GM18873 (cell line): ENCODE data around the gene CCNYL1.
"Not testable (repeated sequence)": the region's sequence is repeated elsewhere in the genome, so short reads cannot be mapped to it uniquely, and the experiment has no call there.

Experiments
- ATAC-seq: cut with Tn5 transposase; IDR thresholded peaks from one replicate; pipeline ENCODE4 v1.9.1; 2021; ENCODE audit warnings: mild to moderate bottlenecking, moderate library complexity, moderate number of reproducible peaks; ENCODE audit not compliant: unreplicated experiment, low FRiP score

The CCNYL1 gene

DNA sequence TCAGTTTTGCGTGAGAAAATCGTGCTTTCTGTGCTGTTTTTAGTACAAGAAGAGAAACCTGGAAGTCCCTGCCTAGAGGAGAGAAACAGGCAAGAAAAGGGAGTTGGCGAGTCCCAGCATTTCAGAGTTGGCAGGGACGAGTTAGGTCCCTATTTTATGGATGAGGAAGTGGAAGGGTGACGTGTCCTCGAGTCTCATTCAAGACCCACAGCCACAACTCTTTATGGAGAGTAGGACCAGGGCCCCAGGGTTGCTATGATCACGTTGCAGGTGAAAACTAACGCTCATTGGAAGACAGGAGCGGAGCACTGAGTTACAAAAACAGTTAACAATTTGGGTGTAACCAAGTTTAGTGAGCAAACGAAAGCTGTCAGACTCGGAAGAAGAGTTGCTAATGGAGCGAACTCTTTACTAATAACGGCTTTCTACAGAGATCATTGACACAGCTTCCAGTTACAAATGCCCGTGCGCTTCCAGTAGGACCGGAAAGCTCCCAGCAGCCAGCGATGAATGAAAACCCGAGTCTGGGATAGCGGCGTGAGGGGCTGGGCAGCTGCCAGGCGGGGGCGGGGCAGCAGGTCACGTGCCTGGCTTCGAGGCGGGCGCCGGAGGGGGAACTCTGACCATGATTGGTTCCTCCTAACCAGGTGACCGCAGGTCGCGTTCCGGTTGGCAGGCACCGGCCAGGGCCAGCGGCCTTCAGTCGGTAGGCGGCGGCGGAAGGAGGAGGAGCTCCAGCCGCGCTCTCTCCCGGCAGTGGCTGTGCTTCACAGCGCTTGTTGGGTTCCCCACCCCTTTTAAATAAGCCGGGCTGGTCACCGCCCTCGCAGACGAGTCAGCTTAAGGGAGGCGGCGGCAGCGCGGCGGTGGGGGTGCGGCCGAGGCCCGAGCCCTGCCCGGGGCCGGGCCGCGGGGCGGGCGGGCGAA, at the start of gene CCNYL1:
Gene CCNYL1 (plus strand): TSS at position 827 of the 927 bp plus-strand sequence. CDS start 257 bp downstream, outside the sequence.
- ATAC-seq: peak; percentile 98

DNA sequence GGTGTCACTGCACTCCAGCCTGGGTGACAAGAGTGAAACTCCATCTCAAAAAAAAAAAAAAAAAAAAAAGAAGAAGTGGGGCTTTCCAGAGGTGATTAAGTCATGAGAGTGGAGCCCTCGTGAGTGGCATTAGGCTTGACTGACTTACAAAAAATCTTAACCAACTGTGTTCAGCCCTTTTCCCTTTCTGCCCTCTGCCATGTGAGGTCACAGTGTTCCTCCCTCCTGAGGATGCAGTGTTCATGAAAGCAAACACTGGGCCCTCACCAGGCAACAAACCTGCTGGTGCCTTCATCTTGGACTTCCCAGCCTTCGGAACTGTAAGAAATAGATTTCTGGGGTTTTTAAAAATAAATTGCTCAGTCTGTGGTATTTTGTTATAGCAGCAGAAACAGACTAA, 49.2 kb upstream of the CCNYL1 start:
- peak; percentile 99 for ATAC-seq

DNA sequence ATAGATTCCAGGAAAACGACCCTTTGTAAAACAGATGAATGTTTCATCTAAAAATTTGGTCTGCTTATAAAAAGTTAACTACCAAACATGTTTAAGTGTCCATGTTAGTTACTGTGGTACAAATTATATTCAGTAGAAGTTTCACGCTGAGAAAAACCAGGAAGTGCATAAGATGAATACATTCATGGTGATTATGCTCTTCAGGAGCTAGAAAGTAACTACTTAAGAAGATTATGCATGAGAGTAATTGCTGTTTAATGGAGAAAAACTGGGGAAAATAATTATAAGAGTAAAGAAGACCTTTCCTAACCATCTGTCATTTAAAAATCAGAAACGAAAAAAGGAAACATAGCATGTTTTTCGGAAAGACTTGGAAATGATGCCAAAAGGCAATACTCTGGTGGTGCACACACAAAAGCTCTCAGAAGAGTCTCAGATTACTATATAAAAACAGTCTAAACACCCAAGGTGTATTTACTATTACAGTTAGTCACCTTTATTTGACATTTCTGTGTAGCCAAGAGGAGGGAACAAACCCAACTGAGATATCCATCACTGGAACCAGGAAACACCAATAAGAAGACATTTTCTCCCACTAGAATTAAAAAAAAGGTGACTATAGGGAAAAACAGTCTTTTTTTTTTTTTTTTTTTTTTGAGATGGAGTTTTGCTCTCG, 47.4 kb upstream of the CCNYL1 start:
- ATAC-seq: no peak

DNA sequence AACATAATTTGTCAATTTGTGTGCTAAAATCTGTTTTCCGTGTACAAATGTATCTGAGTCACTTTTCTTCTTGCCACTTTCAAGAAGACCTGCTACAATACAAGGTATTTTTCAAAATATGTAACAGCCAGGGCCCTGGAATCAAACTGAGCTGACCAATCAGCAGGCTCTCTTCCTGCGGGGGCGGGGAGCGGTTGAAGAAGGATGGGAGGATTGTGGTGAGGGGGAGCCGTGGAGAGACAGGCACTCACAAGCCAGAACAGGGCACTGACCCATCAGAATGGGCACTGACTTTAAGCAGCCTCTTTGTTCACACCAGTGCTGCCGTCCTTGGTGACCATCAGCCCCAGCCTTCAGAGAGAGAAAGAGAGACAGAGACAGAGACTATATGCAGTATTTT, 40.6 kb upstream of the CCNYL1 start:
- no peak for ATAC-seq

DNA sequence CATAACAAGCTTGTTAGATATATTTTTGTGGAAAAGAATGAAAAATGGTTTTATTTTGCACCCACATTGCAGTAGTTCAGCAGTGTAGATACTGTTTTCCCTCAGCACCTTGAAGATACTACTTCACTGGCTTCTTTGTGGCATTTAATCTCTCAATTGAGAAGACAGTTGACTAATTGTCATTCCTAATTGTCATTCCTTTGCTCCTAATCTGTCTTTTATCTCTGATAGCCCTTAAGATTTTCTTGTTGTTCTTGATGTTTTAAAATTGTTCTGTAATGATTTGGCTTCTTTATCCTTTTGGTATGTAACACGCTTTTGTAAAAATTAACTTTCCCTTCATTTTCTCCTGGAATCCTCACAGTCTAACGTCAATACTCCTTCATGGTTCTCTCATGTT, 38.0 kb upstream of the CCNYL1 start:
- no peak for ATAC-seq

DNA sequence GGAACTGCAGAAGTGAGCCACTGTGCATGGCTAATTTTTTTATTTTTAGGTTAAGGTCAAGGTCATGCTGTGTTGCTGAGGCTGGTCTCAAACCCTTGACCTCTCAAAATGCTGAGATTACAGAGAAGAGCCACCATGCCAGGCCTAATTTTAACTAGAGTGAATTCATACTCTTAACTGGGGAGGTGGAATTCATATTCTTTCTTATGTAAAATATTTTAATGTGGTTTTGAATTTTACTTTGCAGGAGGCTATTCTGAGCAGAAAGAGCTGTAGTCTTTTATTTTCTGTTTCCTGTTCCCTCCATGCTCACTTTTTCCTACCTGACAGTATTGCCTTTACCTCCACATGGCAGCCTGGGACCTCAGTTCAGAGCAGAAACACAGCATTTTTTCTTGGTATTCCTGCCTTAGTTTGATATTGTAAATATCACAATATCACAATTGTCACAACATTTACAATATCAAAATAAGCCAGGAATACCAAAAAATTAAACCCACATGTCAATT, 37.1 kb upstream of the CCNYL1 start:
- ATAC-seq: no peak

DNA sequence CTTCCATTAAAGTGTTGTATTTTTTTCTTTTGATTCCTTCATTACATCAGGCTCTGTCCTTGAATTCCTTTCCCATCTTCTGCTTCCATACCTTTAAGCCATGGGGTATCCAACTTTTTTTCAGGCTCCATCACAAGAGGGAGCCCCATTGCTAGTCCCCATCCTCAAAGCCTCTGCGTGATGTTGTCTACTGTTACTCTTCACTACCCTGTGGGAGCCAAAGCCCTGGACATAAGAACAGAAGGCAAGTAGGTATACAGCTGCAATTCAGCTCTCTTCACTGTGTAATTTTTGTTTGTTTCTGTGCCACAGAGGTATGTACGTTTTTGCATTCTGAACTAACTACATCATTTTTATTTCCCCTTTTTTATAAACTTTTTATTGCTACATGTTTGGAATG, 36.6 kb upstream of the CCNYL1 start:
- no peak for ATAC-seq

DNA sequence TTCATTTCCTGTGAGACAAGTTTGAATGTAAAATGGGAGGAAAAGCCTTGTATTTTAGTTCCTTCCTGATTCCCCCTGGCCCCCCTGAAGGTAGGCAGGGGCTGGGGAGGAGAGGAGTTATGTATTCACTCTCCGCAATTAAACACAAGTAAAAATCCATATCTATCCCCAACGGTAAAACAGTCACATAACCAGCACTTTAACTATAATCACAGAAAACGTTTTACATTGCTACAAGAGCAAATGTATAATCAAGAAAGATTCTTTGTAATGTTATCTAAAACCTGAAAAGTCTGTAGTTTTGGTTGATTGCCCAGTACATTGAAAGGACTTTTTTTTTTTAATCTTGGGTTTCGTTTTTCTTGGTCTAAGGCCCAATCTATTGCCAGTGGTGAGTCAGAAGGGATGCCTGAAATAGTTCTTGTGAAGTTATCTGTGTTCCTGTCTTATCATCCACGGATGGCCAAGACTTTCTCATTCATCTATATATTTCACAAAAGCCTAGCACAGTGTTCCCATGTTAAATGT, 34.5 kb upstream of the CCNYL1 start:
- no peak for ATAC-seq

DNA sequence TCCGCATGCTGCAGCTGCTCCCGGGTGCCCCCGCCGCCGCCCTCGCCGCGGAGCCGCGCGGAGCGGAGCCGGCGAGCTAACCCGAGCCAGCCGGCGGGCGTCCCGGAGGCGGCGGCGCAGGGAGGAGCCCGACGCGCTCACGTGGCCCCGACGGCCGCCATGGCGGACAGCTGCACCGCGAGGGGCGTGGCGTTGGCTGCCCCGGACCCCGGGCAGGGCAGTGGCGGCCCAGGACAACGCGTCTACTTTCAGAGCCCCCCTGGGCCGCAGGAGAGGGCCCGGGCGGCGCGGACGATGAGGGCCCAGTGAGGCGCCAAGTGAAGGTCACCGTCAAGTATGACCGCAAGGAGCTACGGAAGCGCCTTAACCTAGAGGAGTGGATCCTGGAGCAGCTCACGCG, 30.0 kb upstream of the CCNYL1 start:
- no peak for ATAC-seq

DNA sequence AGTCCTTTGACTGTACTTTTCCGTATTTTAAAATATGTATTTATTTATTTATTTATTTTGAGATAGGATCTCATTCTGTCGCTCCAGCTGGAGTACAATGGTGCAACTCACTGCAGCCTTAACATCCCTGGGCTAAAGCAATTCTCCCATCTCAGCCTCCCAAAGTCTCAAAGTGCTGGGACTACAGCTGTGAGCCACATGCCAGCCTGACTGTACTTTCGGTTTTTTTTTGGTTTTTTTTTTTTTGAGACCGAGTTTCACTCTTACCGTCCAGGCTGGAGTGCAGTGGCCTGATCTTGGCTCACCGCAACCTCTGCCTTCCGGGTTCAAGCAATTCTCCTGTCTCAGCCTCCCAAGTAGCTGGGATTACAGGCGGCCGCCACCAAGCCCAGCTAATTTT, 28.9 kb upstream of the CCNYL1 start:
- no peak for ATAC-seq

DNA sequence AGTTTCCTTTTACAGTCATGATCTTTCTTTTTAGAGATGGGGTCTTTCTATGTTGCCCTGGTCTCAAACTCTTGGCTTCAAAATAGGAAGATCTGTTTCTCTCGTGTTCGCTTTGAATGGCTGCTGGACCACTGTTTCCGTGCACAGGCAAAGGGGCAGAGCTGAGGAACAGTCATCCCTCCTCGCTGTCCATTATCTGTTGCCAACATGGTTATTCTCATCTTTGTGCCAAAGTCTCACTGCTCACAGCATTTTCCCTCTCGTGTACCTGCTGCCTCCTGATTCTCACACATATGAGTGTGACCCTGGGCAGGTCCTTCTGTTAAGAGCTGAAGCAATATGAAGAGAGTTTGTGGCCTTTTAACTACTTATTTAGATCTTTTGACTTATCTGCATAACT, 28.0 kb upstream of the CCNYL1 start:
- ATAC-seq: no peak

DNA sequence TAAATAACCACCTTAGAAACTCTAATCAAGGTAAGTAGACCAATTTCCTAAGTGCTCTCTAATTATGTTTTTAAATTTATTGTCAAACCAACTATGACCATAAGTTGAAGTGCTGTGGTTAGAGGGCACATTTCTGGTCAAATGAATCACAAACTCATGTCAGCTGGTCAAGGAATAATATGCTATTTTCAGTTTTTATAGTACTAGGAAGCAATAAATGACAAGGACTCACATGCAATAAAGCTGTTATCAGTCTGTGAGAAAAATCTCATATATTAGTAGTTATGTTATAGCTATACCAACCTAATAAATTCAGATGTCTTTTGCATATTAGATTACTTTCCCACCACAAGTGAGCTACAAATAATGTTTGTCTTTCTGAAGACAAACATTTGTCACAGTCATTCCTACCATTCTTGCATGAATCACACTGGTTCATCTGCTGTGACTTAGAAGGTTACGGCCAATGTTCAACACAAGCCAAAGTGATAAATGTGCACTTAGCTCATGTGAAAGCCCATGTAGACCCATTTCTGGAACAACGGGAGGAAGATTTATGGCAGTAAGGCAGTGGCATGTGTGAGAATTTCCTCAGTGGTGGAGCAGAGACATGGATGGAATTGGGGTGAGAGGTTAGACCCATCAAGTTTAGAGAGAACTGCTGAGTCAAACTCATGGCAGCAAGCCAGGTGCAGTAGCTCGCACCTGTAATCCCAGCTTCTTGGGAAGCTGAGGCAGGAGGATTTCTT, 27.4 kb upstream of the CCNYL1 start:
- no peak for ATAC-seq

DNA sequence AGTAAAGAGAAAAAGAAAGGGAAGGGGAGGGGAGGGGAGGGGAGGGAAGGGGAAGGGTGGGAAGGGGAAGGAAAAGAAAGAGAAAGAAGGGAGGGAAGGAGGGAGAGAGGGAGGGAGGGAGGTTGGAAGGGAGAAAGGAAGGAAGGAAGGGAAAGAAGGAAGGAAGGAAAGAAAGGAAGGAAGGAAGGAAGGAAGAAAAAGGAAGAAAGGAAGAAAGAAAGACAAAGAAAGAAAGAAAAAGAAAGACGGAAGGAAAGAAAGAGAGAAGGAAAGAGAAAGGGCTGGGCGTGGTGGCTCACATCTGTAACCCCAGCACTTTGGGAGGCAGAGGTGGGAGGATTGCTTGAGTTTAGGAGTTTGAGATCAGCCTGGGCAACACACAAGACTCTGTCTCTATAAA, 24.6 kb upstream of the CCNYL1 start:
- no peak for ATAC-seq

DNA sequence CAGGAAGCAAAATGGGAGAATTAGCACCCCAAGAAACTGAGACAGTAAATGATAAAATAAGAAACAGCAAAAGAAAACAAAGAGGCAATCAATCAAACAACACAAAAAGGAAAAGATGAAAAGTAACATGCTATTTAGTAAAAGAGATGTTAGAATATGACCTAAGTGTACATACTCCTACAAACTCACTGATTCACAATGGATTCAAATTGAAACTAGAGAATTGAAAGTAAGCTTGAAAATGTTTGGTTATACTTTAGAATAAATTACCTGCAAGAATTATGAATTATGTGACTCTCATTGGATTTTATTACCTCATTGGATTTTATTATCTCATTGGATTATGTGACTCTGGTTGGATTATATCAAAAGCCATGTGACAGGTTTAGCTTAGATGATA, 22.8 kb upstream of the CCNYL1 start:
- ATAC-seq: no peak

DNA sequence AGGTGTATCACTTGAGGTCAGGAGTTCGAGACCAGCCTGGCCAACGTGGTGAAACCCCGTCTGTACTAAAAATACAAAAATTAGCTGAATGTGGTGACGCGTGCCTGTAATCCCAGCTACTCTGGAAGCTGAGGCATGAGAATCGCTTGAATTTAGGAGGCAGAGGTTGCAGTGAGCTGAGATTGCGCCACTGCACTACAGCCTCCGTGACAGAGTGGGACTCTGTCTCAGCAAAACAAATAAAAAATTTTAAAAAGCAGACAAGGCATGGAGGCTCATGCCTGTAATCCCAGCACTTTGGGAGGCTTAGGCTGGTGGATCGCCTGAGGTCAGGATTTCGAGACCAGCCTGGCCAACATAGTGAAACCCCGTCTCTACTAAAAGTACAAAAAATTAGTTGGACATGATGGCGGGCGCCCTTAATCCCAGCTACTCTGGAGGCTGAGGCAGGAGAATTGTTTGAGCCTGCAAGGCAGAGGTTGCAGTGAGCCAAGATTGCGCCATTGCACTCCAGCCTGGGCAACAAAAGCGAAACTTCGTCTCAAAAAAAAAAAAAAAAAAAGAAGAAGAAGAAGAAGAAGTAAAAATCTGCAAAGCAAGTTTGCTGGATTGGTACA, 20.5 kb upstream of the CCNYL1 start:
- ATAC-seq: not testable (repeated sequence)

DNA sequence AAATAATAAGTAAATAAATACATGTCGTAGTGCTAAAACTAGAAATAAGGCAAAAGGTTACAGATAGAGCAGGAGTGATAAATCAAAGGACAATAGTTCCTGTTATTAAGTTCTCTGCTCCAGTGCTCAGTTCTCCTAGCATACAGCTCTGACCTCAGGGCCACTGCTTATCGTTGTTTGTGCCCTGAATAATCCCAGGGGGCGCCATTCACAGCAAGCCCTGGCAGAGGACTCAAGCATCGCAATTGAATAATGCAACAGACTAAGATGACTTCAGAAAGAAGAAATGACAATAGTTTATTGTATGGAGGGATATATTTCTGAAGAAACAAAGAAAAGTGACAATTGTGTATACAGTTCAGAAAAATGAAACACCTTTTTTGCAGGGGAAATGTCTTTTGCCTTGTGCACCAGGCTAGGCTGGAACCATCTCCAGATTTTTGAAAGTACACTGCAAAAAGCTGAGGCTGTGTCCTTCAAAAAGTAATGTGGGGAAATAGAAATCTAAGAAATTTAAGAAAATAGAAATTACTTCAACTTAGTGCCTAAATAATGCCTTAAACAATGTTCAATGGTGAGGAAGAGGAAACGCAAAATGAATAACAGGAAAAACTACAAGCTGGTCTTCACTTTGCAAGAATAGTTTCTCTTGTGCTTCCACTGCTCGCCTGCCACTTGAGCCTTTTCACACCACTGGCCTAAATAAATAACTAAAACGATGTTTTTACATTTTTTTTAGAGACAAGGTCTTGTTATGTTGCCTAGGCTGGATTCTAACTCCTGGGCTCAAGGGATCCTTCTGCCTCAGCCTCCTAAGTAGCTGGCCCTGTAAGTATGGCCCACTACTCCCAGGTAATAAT, 19.0 kb upstream of the CCNYL1 start:
- ATAC-seq: no peak

DNA sequence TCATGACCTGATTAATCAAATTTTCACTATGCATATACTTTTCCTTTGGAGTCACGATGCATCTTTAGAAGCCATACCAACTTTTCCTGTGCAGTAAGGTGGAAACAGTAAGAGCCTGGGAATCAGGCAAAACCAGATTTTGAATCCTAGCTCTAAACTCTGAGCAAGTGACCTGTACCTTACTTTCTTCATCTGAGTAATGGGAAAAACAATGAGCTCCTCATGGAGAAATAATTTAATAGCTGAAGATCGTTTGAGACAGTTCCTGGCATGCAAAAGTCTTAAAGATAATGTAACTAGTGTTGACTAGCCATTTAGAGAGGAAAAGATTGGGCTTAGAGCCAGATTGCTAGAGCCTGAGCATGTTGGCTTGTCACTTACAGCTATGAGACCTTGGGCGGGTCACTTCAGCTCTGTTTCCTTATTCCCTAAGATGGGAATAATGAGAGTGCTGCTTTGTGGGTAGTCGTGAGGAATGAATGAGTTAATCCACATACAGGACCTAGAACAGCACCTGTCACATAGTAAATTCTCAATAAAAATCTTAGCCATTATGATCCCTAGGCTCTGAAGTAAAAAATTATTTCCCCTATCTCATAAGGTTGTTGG, 17.7 kb upstream of the CCNYL1 start:
- ATAC-seq: no peak

DNA sequence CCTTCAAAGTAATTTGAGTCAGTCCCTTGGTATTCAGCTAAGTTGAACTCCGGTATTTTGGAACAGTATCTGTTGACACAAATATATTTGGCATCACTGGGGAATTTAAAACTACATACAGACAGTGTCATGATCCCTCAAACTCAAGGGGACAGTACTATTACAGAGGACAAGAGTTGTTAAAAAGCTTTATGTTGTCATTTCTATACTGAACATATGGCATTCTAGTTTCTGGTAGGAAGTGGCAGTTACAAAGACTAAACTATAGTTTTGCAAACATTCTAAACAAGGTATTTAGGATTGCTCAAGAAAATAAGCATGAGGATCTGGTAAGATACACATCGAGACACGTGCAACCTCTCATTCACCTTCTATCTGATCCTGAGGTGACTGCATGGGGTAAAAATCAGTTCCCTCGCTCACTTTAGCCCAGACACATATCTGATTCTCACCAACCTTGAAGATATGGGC, 16.6 kb upstream of the CCNYL1 start:
- no peak for ATAC-seq

DNA sequence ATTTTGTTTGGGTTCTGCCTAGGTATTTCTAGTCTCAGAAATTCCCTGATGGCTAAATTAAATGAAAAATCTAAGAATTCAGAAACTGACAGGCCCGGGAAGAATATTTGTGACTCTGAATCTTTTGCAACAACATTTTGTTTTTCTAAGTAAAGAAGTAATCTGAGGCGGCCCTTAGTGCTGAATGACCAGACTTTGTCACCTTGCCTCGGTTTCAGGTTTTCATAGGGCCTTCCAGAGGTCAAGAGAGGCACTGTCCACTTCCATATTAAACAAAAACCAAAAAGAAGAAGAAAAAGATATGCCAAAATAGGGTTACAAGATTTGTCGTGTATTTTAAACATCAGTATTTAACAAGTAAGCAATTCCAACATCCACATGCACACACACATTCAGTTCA, 16.1 kb upstream of the CCNYL1 start:
- ATAC-seq: no peak
